Measurements from ENCODE around the gene TMEM240. TPM values are rescaled to one million over a fixed set of nuclear protein-coding genes. Genes with fewer than 3 reads are reported as not detected.

TMEM240 gene
- total and polyA plus RNA-seq, 2 donors (not counting 1 experiment from before 2014, with no cell fraction given), result 0.28 to 1.8 TPM

- 99% methylated on average over 12 of the region's 12 CpGs for WGBS (ENCODE audit: insufficient coverage)
- peaks cover 0 to 10% of the 10 kb centered on the region in 2 donors for H3K4me1 ChIP-seq (ENCODE audit: control insufficient read depth in 2 of 2, insufficient read depth in 2 of 2, low read length in 2 of 2)
- H3K4me1 Mint-ChIP-seq, result peaks cover 26% of the 10 kb centered on the region
- peaks cover 86% of the 10 kb centered on the region for H3K79me2 ChIP-seq (ENCODE audit: control insufficient read depth, insufficient read depth, low read length)
- H3K36me3 ChIP-seq (replicated peaks in 1 of 2; ENCODE audit: control extremely low read depth in 1 of 2, control insufficient read depth in 1 of 2, extremely low read depth in 1 of 2, insufficient read depth in 2 of 2, low read length in 1 of 2), result peaks cover 0 to 49% of the 10 kb centered on the region in 2 experiments
- no peak for DNase-seq
- no peak for ATAC-seq (ENCODE audit: low read depth)
- H3K27me3 ChIP-seq (replicated peaks in 1 of 4; ENCODE audit: control extremely low read depth in 1 of 4, control insufficient read depth in 3 of 4, insufficient read depth in 4 of 4, low read length in 3 of 4), result no peaks in the 10 kb centered on the region
- no peaks in the 10 kb centered on the region for H3K27me3 Mint-ChIP-seq
- no peaks in the 10 kb centered on the region for H3K9me3 Mint-ChIP-seq (ENCODE audit: insufficient read depth)
- H3K9ac ChIP-seq (ENCODE audit: low read length), result no peak overlapping the region
- POLR2A ChIA-PET, result no interaction called here
- no peak overlapping the region for H3K27ac Mint-ChIP-seq
- H3K9me3 ChIP-seq (ENCODE audit: control extremely low read depth in 1 of 3, control insufficient read depth in 2 of 3, insufficient read depth in 1 of 3, low read length in 2 of 3), result no peaks in the 10 kb centered on the region
- H3K4me3 ChIP-seq (ENCODE audit: control extremely low read depth in 1 of 5, extremely low read depth in 1 of 5, insufficient read depth in 1 of 5, low read depth in 2 of 5, low read length in 4 of 5), result no peak overlapping the region
- H3K27ac ChIP-seq (ENCODE audit: low read length in 2 of 2), result no peak overlapping the region
- intact Hi-C loops (cut with micrococcal nuclease), result no loop called here
- TF ChIP-seq EZH2 (IDR thresholded peaks at IDR 0.05; ENCODE audit: borderline replicate concordance, insufficient read depth, low read depth, low read length, poor library complexity, severe bottlenecking) (no peak), CTCF (IDR thresholded peaks at IDR 0.05) (no peak)
- H3K4me2 ChIP-seq (replicated peaks; ENCODE audit: low read depth, low read length, poor library complexity, severe bottlenecking), result no peak overlapping the region
- CTCF ChIA-PET, result no interaction called here
- no peak overlapping the region for H3K4me3 Mint-ChIP-seq
- no peak overlapping the region for H2AFZ ChIP-seq (ENCODE audit: insufficient read depth, low read depth, low read length, poor library complexity, severe bottlenecking)
- H4K20me1 ChIP-seq (ENCODE audit: control insufficient read depth, insufficient read depth, low read length, poor library complexity, severe bottlenecking), result peaks cover 85% of the 10 kb centered on the region
Measured at GRCh38 chr1:1563688-1564087, 23.3 kb upstream of the TMEM240 start.

- ATAC-seq (ENCODE audit: low read depth), result no peak
- Histone ChIP-seq H3K27me3 (replicated peaks in 1 of 4; ENCODE audit: control extremely low read depth in 1 of 4, control insufficient read depth in 3 of 4, insufficient read depth in 4 of 4, low read length in 3 of 4) (no peaks in the 10 kb centered on the region), H3K4me2 (replicated peaks; ENCODE audit: low read depth, low read length, poor library complexity, severe bottlenecking) (no peak overlapping the region), H3K9me3 (ENCODE audit: control extremely low read depth in 1 of 3, control insufficient read depth in 2 of 3, insufficient read depth in 1 of 3, low read length in 2 of 3) (no peaks in the 10 kb centered on the region), H3K4me3 (ENCODE audit: control extremely low read depth in 1 of 5, extremely low read depth in 1 of 5, insufficient read depth in 1 of 5, low read depth in 2 of 5, low read length in 4 of 5) (no peak overlapping the region), H3K4me1 (ENCODE audit: control insufficient read depth in 2 of 2, insufficient read depth in 2 of 2, low read length in 2 of 2) (peaks cover 0 to 6% of the 10 kb centered on the region in 2 donors), H3K79me2 (ENCODE audit: control insufficient read depth, insufficient read depth, low read length) (peaks cover 79% of the 10 kb centered on the region), H3K9ac (ENCODE audit: low read length) (no peak overlapping the region), H2AFZ (ENCODE audit: insufficient read depth, low read depth, low read length, poor library complexity, severe bottlenecking) (no peak overlapping the region), H3K27ac (ENCODE audit: low read length in 2 of 2) (no peak overlapping the region), H3K36me3 (replicated peaks in 1 of 2; ENCODE audit: control extremely low read depth in 1 of 2, control insufficient read depth in 1 of 2, extremely low read depth in 1 of 2, insufficient read depth in 2 of 2, low read length in 1 of 2) (peaks cover 0 to 49% of the 10 kb centered on the region in 2 experiments), H4K20me1 (ENCODE audit: control insufficient read depth, insufficient read depth, low read length, poor library complexity, severe bottlenecking) (peaks cover 78% of the 10 kb centered on the region)
- WGBS (ENCODE audit: insufficient coverage), result 93% methylated on average over 19 of the region's 21 CpGs
- Mint-ChIP-seq H3K4me1 (peaks cover 23% of the 10 kb centered on the region), H3K27me3 (no peaks in the 10 kb centered on the region), H3K4me3 (no peak overlapping the region), H3K9me3 (ENCODE audit: insufficient read depth) (no peaks in the 10 kb centered on the region), H3K27ac (peak overlapping the region; percentile 37)
- intact Hi-C loops (cut with micrococcal nuclease), result no loop called here
- POLR2A ChIA-PET, result no interaction called here
- no peak for TF ChIP-seq EZH2 (IDR thresholded peaks at IDR 0.05; ENCODE audit: borderline replicate concordance, insufficient read depth, low read depth, low read length, poor library complexity, severe bottlenecking)
- TF ChIP-seq CTCF (IDR thresholded peaks at IDR 0.05), result no peak
- CTCF ChIA-PET, result no interaction called here
- no peak for DNase-seq
Measured at GRCh38 chr1:1562556-1563195, 22.3 kb upstream of the TMEM240 start.
